Chondrocyte (in vitro differentiated cells): Measurements from ENCODE around the gene LSP1. TPM values are rescaled to one million over a fixed set of nuclear protein-coding genes. Genes with fewer than 3 reads are reported as not detected.
"Not testable (repeated sequence)": the region's sequence is repeated elsewhere in the genome, so short reads cannot be mapped to it uniquely, and the experiment has no call there.

Experiments
- DNase-seq: peaks from one replicate; pipeline ENCODE4 v3.0.0; 2021; ENCODE audit warnings: mixed read lengths, low spot score
- H3K27ac Mint-ChIP-seq: one replicate; pipeline ENCODE4 v1.8.0; 2021; ENCODE audit warnings: mild to moderate bottlenecking, moderate library complexity, mixed read lengths; ENCODE audit not compliant: unreplicated experiment
- H3K27me3 Mint-ChIP-seq: 2 replicates; pipeline ENCODE4 v1.8.0; 2021; ENCODE audit warnings: low read depth, mixed read lengths
- H3K36me3 Mint-ChIP-seq: 2 replicates; pipeline ENCODE4 v1.8.0; 2021; ENCODE audit warnings: low read depth, mixed read lengths
- H3K4me1 Mint-ChIP-seq: 2 replicates; pipeline ENCODE4 v1.8.0; 2021; ENCODE audit warnings: low read depth, mild to moderate bottlenecking, mixed read lengths
- H3K4me3 Mint-ChIP-seq: one replicate; pipeline ENCODE4 v1.8.0; 2021; ENCODE audit warnings: mild to moderate bottlenecking, moderate library complexity, mixed read lengths; ENCODE audit not compliant: unreplicated experiment
- H3K9me3 Mint-ChIP-seq: 2 replicates; pipeline ENCODE4 v1.8.0; 2021; ENCODE audit warnings: low read depth, mixed read lengths
- long read RNA-seq: library from polyadenylated mRNA; stranded (forward); transcript quantifications from one replicate; pipeline ENCODE4 v2.0.0, GENCODE V29; 2021
- total RNA-seq: library from RNA; stranded (reverse); gene quantifications from 3 replicates; pipeline ENCODE4 v1.2.1, GENCODE V29; 2021
- TF ChIP-seq, protein P1 (sequence below): fragments of 200-600 bp; sonication (generic); IDR thresholded peaks from 2 replicates; pipeline ENCODE4 v1.5.0; 2021; ENCODE audit warnings: antibody characterized with exemption, mild to moderate bottlenecking, moderate library complexity

The LSP1 gene, protein sequence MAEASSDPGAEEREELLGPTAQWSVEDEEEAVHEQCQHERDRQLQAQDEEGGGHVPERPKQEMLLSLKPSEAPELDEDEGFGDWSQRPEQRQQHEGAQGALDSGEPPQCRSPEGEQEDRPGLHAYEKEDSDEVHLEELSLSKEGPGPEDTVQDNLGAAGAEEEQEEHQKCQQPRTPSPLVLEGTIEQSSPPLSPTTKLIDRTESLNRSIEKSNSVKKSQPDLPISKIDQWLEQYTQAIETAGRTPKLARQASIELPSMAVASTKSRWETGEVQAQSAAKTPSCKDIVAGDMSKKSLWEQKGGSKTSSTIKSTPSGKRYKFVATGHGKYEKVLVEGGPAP
- total RNA-seq = 7.2 to 27.5 TPM (median 7.4 TPM) in 3 replicates
- long read RNA-seq, partial matches to known transcripts = 2 of 12 reads
- long read RNA-seq, other reads (novel, unspliced or antisense) = 7 of 12 reads

DNA sequence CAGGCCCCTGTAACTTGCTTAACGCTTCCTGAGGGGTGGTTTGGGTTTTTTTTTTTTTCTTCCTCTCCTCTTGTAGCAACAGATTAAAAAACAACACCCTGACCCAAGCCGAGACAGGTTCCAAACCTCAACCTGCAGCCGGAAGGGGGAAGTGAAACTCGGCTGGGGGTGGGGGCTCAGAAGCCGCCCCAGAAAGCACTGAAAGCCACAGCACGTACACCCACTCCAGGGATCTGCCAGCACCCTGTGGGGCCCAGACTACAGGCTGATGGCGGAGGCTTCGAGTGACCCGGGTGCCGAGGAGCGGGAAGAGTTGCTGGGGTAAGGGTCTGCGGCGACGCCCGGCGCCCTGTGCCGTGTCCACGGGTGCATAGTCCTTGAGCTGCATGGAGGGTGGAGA lies at the start of gene LSP1:
Gene LSP1, plus strand, starts transcription at position 208 of the 400 bp plus-strand sequence. Its CDS starts 61 bp downstream, at position 269.
- Mint-ChIP-seq H3K36me3 (no peaks in the 10 kb centered on the region), H3K9me3 (no peaks in the 10 kb centered on the region), H3K4me3 (no peak within 1 kb of the TSS), H3K27ac (no peak within 1 kb of the TSS), H3K4me1 (peaks cover under 1% of the 10 kb centered on the region), H3K27me3 (no peaks in the 10 kb centered on the region)
- DNase-seq = no peak
- TF ChIP-seq, protein P1, sequence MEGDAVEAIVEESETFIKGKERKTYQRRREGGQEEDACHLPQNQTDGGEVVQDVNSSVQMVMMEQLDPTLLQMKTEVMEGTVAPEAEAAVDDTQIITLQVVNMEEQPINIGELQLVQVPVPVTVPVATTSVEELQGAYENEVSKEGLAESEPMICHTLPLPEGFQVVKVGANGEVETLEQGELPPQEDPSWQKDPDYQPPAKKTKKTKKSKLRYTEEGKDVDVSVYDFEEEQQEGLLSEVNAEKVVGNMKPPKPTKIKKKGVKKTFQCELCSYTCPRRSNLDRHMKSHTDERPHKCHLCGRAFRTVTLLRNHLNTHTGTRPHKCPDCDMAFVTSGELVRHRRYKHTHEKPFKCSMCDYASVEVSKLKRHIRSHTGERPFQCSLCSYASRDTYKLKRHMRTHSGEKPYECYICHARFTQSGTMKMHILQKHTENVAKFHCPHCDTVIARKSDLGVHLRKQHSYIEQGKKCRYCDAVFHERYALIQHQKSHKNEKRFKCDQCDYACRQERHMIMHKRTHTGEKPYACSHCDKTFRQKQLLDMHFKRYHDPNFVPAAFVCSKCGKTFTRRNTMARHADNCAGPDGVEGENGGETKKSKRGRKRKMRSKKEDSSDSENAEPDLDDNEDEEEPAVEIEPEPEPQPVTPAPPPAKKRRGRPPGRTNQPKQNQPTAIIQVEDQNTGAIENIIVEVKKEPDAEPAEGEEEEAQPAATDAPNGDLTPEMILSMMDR = no peak

DNA sequence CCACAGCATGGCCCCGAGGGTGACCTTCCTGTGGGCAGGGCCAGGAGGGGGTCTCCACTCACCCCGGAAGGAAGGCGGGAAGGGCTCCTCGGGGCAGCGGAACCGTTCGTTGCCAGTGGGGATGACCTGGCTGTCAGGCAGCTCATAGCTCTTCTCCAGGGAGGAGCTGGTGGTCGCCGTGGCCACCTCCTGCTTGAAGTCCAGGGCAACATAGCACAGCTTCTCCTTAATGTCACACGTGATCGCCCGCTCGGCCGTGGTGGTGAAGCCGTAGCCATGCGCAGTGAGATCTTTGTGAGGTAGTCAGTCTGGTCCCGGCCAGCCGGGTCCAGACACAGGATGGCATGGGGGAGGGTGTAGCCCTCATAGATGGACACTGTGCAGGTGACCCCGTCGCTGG lies 49.6 kb upstream of the LSP1 start:
- no peak for DNase-seq
- H3K36me3 Mint-ChIP-seq = no peaks in the 10 kb centered on the region

DNA sequence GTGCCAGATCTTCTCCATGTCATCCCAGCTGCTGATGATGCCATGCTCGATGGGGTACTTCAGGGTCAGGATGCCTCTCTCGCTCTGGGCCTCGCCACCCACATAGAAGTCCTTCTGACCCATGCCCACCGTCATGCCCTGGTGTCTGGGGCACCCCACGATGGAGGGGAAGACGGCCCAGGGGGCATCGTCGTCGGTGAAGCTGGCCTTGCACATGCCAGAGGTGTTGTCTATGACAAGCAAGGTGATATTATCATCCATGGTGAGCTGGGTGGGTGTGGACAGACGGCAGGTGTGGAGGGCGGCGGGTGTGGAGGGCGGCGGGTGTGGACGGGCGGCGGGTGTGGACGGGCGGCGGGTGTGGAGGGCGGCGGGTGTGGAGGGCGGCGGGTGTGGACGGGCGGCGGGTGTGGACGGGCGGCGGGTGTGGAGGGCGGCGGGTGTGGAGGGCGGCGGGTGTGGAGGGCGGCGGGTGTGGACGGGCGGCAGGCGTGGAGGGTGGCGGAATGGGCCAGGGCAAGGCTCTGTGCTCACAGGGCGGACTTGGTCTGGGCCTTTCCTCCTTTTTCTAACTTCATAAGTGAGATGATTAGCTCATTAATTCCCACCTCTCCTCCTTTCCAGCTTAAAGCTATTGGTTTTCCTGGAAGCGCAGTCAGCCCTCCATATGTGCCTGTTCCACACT lies 48.9 kb upstream of the LSP1 start:
- not testable (repeated sequence) for H3K9me3 Mint-ChIP-seq, H3K27ac Mint-ChIP-seq, H3K36me3 Mint-ChIP-seq, H3K4me3 Mint-ChIP-seq, H3K27me3 Mint-ChIP-seq, H3K4me1 Mint-ChIP-seq, DNase-seq

More for the DNA sequence above, 49.6 kb upstream of the LSP1 start:
- no peaks in the 10 kb centered on the region for H3K4me1 Mint-ChIP-seq
- no peaks in the 10 kb centered on the region for H3K27me3 Mint-ChIP-seq
- no peak overlapping the region for H3K27ac Mint-ChIP-seq
- TF ChIP-seq, protein P1 = no peak
- no peak overlapping the region for H3K4me3 Mint-ChIP-seq
- no peaks in the 10 kb centered on the region for H3K9me3 Mint-ChIP-seq

DNA sequence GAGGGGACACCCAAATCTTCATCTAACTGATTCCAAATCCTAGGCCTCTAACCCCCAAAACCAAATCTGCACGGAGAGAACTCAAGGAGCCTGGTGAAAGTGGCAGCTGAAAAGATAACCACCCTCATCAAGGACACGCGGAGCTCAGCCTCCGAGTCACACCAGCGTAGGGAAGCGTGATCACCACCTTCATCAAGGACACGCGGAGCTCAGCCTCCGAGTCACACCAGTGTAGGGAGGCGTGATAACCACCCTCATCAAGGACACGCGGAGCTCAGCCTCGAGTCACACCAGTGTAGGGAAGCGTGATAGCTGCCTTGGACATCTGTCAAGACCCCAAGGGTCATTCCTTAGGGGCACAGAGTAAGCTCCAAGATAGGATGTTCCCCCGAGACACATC lies 47.4 kb upstream of the LSP1 start:
- Mint-ChIP-seq H3K4me1 (no peaks in the 10 kb centered on the region), H3K9me3 (no peaks in the 10 kb centered on the region), H3K27me3 (no peaks in the 10 kb centered on the region), H3K4me3 (no peak overlapping the region), H3K27ac (no peak overlapping the region), H3K36me3 (peaks cover 2% of the 10 kb centered on the region)
- no peak for DNase-seq
- TF ChIP-seq, protein P1 = no peak

DNA sequence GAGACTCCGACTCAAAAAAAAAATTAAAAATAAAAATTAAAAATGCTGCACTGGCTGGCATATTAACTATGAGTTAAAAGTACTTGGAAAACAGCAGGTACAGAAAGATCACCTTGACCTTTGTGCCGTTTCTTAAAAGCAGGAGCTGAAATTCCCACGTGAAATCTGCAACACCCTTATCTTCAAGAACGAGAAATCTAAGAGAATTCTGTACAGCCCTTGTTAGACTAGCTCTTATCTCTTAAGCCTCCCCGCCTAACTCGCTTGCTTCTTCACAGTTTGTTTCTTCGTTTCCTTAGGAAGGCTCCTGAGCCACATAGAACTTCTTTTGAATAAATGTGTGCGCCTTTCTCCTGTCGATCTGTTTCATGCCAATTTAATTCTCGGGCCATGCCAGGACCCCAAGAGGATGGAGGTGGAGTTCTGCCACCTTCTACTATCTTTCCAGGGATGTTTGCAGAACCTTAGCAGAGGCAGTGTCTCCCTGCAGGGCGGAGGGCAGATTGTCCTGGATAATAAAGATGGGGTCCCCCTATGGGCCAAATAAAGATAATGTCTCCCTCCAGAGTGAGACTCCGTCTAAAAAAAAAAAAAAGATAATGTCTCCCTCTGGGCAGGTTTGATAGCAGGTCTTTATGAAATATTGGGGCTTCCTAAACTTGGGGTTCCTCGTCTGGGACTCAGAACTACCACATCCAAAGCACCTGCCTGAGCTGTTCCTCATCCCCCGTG lies 45.5 kb upstream of the LSP1 start:
- no peak for DNase-seq
- Mint-ChIP-seq H3K27ac (no peak overlapping the region), H3K36me3 (peaks cover 2% of the 10 kb centered on the region), H3K27me3 (no peaks in the 10 kb centered on the region), H3K4me3 (no peak overlapping the region), H3K9me3 (no peaks in the 10 kb centered on the region), H3K4me1 (no peaks in the 10 kb centered on the region)
- TF ChIP-seq, protein P1 = no peak
